Brain microvascular endothelial cell (primary cell): ENCODE measurements around the gene GPRC5D.

ENCODE experiments used
- DNase-seq: peaks from one replicate; pipeline ENCODE4 v3.0.0-alpha.2; 2020
- H3K27ac ChIP-seq: fragments of 250-450 bp; sonication (Bioruptor Pico); 2 replicates; pipeline ENCODE4 v1.5.1; 2020; ENCODE audit warnings: mild to moderate bottlenecking, moderate library complexity
- H3K27me3 ChIP-seq: fragments of 250-450 bp; sonication (Bioruptor Pico); replicated peaks from 2 replicates; pipeline ENCODE4 v1.5.1; 2020; ENCODE audit warnings: mild to moderate bottlenecking
- H3K36me3 ChIP-seq: fragments of 250-450 bp; sonication (Bioruptor Pico); replicated peaks from 2 replicates; pipeline ENCODE4 v1.5.1; 2020; ENCODE audit warnings: mild to moderate bottlenecking
- H3K4me3 ChIP-seq: 2 replicates; pipeline ENCODE4 v1.5.1; 2011; ENCODE audit warnings: low read depth, mild to moderate bottlenecking, control low read depth, low read length, moderate library complexity
- CTCF ChIP-seq: IDR thresholded peaks from 2 replicates; pipeline ENCODE4 v1.5.1; 2011; ENCODE audit warnings: low read depth, mild to moderate bottlenecking, moderate library complexity, low read length, control low read depth, inconsistent platforms; ENCODE audit errors: missing control alignments
- in situ Hi-C: cut with HindIII; loops from 2 replicates; pipeline ENCODE4 v1.10.0; 2017; ENCODE audit warnings: low sequenced_read_pairs, low pct_ligation_motif_present

GPRC5D gene

GRCh38 chr12:12892681-12893141 is 59.3 kb downstream of the GPRC5D start:
- Histone ChIP-seq H3K36me3 (peaks cover 19% of the 10 kb centered on the region), H3K27me3 (no peaks in the 10 kb centered on the region), H3K4me3 (peak overlapping the region; percentile 35), H3K27ac (peak overlapping the region; percentile 98)
- in situ Hi-C loops = no loop called here
- DNase-seq = no peak
- no peak for TF ChIP-seq CTCF

- DNase-seq = no peak
- Histone ChIP-seq H3K27ac (peak overlapping the region; percentile 98), H3K36me3 (peaks cover 19% of the 10 kb centered on the region), H3K4me3 (peak overlapping the region; percentile 63), H3K27me3 (no peaks in the 10 kb centered on the region)
- no peak for TF ChIP-seq CTCF
- in situ Hi-C loops = no loop called here
Measured at GRCh38 chr12:12891881-12892355, 60.1 kb downstream of the GPRC5D start.

GRCh38 chr12:12891080-12891880 is 60.7 kb downstream of the GPRC5D start, which contains the start of gene GPRC5A:
Gene GPRC5A, plus strand, starts transcription at chr12:12891562. Its CDS starts 16,688 bp downstream, at chr12:12908250.
- DNase-seq = peak; percentile 98
- H3K27me3 ChIP-seq = no peaks in the 10 kb centered on the region
- peak within 1 kb of the TSS; percentile 98 for H3K27ac ChIP-seq
- in situ Hi-C loops = no loop called here
- peak within 1 kb of the TSS; percentile 63 for H3K4me3 ChIP-seq
- TF ChIP-seq CTCF = peak; percentile 57
- H3K36me3 ChIP-seq = peaks cover 16% of the 10 kb centered on the region
